ENCODE measurements around the gene WDTC1.

GRCh38 chr1:27355683-27356082 lies 121.3 kb downstream of the WDTC1 start:
- TF ChIP-seq CTCF (conservative IDR thresholded peaks at IDR 0.05; ENCODE audit: low read depth, low read length) (no peak), EZH2 (IDR thresholded peaks at IDR 0.05; ENCODE audit: borderline replicate concordance, low read depth, low read length, poor library complexity, severe bottlenecking) (no peak)

Measured in A673 (cell line).